DOHH2 (cell line): Measurements from ENCODE around the gene FXYD3.

ENCODE experiments used
- H3F3A ChIP-seq: fragments of 200-600 bp; sonication (generic), shearing (Covaris generic); 2 replicates; pipeline ENCODE4 v1.6.0; 2016; ENCODE audit warnings: antibody characterized with exemption, mild to moderate bottlenecking; ENCODE audit not compliant: control insufficient read depth, insufficient read depth
- H3K27ac ChIP-seq: fragments of 200-600 bp; sonication (generic); 2 replicates; pipeline ENCODE4 v1.5.1; 2014; ENCODE audit warnings: low read depth, mild to moderate bottlenecking, low read length, moderate library complexity
- H3K27me3 ChIP-seq: fragments of 200-600 bp; sonication (generic); 2 replicates; pipeline ENCODE4 v1.6.1; 2014; ENCODE audit warnings: mild to moderate bottlenecking, low read length, mixed read lengths; ENCODE audit not compliant: control insufficient read depth
- H3K36me3 ChIP-seq: fragments of 200-600 bp; sonication (generic); 2 replicates; pipeline ENCODE4 v1.6.1; 2014; ENCODE audit warnings: mild to moderate bottlenecking, low read length, moderate library complexity, mixed read lengths; ENCODE audit not compliant: control insufficient read depth
- H3K4me1 ChIP-seq: fragments of 200-600 bp; sonication (generic); 2 replicates; pipeline ENCODE4 v1.6.1; 2014; ENCODE audit warnings: mild to moderate bottlenecking, low read length, mixed read lengths; ENCODE audit not compliant: control insufficient read depth
- H3K4me2 ChIP-seq: fragments of 200-600 bp; sonication (generic); 2 replicates; pipeline ENCODE4 v1.6.0; 2014; ENCODE audit warnings: mild to moderate bottlenecking, low read length, moderate library complexity
- H3K4me3 ChIP-seq: fragments of 200-600 bp; sonication (generic); 2 replicates; pipeline ENCODE4 v1.5.1; 2014; ENCODE audit warnings: mild to moderate bottlenecking, low read length, mixed read lengths
- H3K79me2 ChIP-seq: fragments of 200-600 bp; sonication (generic); 2 replicates; pipeline ENCODE4 v1.6.1; 2014; ENCODE audit warnings: mild to moderate bottlenecking, low read length, mixed read lengths; ENCODE audit not compliant: control insufficient read depth
- H3K9me2 ChIP-seq: fragments of 200-600 bp; sonication (generic); replicated peaks from 2 replicates; pipeline ENCODE4 v1.6.1; 2014; ENCODE audit warnings: mild to moderate bottlenecking, low read length, mixed read lengths; ENCODE audit not compliant: control insufficient read depth
- H3K9me3 ChIP-seq: fragments of 200-600 bp; sonication (generic); 2 replicates; pipeline ENCODE4 v1.6.1; 2014; ENCODE audit warnings: antibody characterized with exemption, low read length, mixed read lengths; ENCODE audit not compliant: control insufficient read depth, insufficient read depth
- H4K20me1 ChIP-seq: fragments of 200-600 bp; sonication (generic); 2 replicates; pipeline ENCODE4 v1.6.0; 2014; ENCODE audit warnings: low read depth, mild to moderate bottlenecking, antibody characterized with exemption, low read length, moderate library complexity; ENCODE audit not compliant: control insufficient read depth, insufficient read depth
- CTCF ChIP-seq: fragments of 200-600 bp; sonication (generic); IDR thresholded peaks from one replicate; pipeline ENCODE4 v1.5.1; 2014; ENCODE audit warnings: antibody characterized with exemption, mild to moderate bottlenecking, low read depth, low read length; ENCODE audit not compliant: poor library complexity, severe bottlenecking
- EZH2phosphoT487 ChIP-seq: fragments of 200-600 bp; sonication (generic); IDR thresholded peaks from 2 replicates; pipeline ENCODE4 v1.6.1; 2017; ENCODE audit warnings: borderline replicate concordance, mild to moderate bottlenecking, antibody characterized with exemption, low read length, moderate library complexity, mixed read lengths

The FXYD3 gene

GRCh38 chr19:35077411-35078223 lies 38.0 kb upstream of the FXYD3 start:
- H3K36me3 ChIP-seq, result no peaks in the 10 kb centered on the region
- H3K27me3 ChIP-seq, result no peaks in the 10 kb centered on the region

GRCh38 chr19:35079826-35080225 lies 35.8 kb upstream of the FXYD3 start:
- TF ChIP-seq EZH2phosphoT487, result no peak
- no peak for TF ChIP-seq CTCF
- H3F3A ChIP-seq, result no peaks in the 10 kb centered on the region

More at GRCh38 chr19:35077411-35078223, 38.0 kb upstream of the FXYD3 start:
- Histone ChIP-seq H3K79me2 (no peaks in the 10 kb centered on the region), H3F3A (no peaks in the 10 kb centered on the region), H4K20me1 (no peaks in the 10 kb centered on the region), H3K4me2 (no peak overlapping the region), H3K4me1 (peaks cover 36% of the 10 kb centered on the region), H3K9me3 (no peaks in the 10 kb centered on the region), H3K9me2 (no peaks in the 10 kb centered on the region), H3K4me3 (no peak overlapping the region), H3K27ac (no peak overlapping the region)
- TF ChIP-seq CTCF (no peak), EZH2phosphoT487 (no peak)

GRCh38 chr19:35080613-35081170 lies 34.9 kb upstream of the FXYD3 start:
- peaks cover 51% of the 10 kb centered on the region for H3K4me1 ChIP-seq
- no peaks in the 10 kb centered on the region for H3K9me2 ChIP-seq
- no peaks in the 10 kb centered on the region for H3K36me3 ChIP-seq
- H3K4me3 ChIP-seq, result no peak overlapping the region
- no peak overlapping the region for H3K4me2 ChIP-seq
- H3F3A ChIP-seq, result peaks cover 6% of the 10 kb centered on the region
- H3K79me2 ChIP-seq, result no peaks in the 10 kb centered on the region
- H3K9me3 ChIP-seq, result no peaks in the 10 kb centered on the region
- H3K27me3 ChIP-seq, result no peaks in the 10 kb centered on the region
- no peak overlapping the region for H3K27ac ChIP-seq
- no peaks in the 10 kb centered on the region for H4K20me1 ChIP-seq
- TF ChIP-seq CTCF, result no peak
- no peak for TF ChIP-seq EZH2phosphoT487

More at GRCh38 chr19:35079826-35080225, 35.8 kb upstream of the FXYD3 start:
- H3K79me2 ChIP-seq, result no peaks in the 10 kb centered on the region
- no peak overlapping the region for H3K4me2 ChIP-seq
- H3K4me1 ChIP-seq, result peaks cover 51% of the 10 kb centered on the region
- no peaks in the 10 kb centered on the region for H3K36me3 ChIP-seq
- H3K9me3 ChIP-seq, result no peaks in the 10 kb centered on the region
- no peaks in the 10 kb centered on the region for H3K27me3 ChIP-seq
- H4K20me1 ChIP-seq, result no peaks in the 10 kb centered on the region
- H3K4me3 ChIP-seq, result no peak overlapping the region
- no peaks in the 10 kb centered on the region for H3K9me2 ChIP-seq
- no peak overlapping the region for H3K27ac ChIP-seq
